T1000 (cell line): ENCODE results near the gene FLYWCH1.

ENCODE experiments used
- DNase-seq: peaks from one replicate; lab custom pipeline; 2025; ENCODE audit warnings: mixed read lengths; lab: John Stamatoyannopoulos, UW

The FLYWCH1 gene

DNA sequence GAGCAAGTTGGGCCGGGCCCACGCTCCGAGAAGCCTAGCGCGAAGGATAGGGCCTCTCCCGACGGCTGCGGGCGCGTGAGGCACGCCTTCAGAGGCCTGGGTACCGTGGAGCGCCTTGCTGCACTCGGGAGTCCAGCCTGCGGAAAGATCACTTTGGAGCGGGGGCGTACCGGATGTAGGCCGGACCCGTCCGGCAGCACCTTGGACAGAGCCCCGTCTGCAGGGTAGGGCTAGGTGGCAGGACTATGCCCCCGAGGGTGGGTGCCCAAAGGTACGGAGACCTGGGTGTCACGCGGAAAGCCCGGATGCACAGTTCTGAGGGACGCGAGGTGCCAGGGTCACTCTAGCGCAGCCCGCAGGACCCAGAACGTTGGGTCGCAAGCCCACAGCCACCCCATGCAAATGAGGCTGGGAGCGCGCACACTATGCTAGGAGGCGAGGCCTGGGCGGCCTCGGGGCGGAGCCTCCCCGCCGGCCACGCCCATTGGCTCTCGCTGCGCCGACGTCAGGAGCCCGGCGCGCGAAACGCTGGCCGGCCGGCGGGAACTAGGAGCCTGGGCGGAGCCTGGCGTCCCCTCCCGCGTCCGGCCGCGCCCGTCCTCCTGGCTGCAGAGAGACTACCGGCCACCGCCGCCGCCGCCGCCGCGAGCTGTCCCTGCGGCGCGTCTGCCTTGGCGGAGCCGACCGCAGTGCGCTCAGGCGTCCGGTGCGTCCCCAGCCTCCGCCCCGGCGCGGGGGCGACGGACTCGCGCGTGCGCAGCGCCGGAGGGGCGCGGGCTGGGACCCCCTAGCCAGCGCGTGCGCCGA is 57.2 kb downstream of the FLYWCH1 start, which contains the start of gene PAQR4:
Gene PAQR4 (plus strand): TSS at position 611 of the 807 bp plus-strand sequence. CDS start 327 bp downstream, outside the sequence.
- peak; percentile 84 for DNase-seq

DNA sequence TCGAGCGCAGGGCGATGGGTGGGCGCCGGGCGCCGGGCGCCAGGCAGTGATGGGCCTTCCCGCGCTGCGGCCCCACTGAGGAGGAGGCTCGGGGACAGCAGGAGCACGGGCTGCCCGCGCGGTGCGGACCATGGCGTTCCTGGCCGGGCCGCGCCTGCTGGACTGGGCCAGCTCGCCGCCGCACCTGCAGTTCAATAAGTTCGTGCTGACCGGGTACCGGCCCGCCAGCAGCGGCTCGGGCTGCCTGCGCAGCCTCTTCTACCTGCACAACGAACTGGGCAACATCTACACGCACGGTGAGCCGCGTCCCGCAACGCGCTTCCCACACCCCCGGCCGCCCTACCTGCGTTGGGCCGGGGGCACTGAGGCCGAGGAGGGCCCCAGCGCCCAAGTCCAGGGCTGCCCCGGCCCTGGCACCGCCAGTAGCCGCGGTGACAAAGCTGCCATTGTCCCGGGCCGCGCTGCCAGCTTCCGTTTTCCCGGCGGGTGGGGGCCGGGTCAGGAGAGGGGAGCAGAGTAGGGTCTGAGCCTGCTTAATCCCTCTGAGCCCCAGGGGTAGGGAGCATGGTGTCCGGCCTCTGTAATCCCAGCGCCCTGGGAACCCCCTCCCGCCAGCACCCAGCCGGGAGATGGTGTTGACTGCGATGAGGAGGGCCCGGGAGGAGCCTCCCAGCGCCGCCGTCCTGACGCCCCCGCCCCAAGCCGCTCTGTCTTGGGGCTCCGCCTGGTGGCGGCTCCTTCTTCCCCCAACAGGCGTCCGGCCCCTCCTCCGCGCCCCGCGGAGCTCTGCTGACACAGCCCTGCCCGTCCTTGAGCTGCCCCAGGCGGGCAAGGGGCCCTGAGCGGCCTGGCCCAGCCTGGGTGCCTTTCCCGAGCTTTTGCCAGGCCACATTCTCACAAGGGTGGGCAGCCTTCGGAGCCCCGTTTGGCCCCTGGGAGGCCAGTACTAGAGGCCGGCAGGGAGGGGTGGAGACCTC is 58.1 kb downstream of the FLYWCH1 start:
- peak; percentile 78 for DNase-seq

- no peak for DNase-seq
Measured at GRCh38 chr16:2970563-2970962, 58.8 kb downstream of the FLYWCH1 start.

DNA sequence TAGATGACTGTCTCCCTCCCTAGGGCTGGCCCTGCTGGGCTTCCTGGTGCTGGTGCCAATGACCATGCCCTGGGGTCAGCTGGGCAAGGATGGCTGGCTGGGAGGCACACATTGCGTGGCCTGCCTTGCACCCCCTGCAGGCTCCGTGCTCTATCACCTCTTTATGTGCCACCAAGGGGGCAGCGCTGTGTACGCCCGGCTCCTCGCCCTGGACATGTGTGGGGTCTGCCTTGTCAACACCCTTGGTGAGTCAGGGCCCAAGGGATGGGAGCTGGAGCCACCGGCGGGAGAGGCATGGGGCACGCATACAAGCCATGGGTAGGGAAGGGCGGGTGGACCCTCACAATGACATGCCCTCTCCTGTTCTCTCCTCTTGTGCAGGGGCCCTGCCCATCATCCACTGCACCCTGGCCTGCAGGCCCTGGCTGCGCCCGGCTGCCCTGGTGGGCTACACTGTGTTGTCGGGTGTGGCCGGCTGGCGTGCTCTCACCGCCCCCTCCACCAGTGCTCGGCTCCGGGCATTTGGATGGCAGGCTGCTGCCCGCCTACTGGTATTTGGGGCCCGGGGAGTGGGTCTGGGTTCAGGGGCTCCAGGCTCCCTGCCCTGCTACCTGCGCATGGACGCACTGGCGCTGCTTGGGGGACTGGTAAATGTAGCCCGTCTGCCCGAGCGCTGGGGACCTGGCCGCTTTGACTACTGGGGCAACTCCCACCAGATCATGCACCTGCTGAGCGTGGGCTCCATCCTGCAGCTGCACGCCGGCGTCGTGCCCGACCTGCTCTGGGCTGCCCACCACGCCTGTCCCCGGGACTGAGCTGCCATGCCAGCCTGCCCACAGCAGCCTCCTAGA is 59.6 kb downstream of the FLYWCH1 start:
- no peak for DNase-seq

DNA sequence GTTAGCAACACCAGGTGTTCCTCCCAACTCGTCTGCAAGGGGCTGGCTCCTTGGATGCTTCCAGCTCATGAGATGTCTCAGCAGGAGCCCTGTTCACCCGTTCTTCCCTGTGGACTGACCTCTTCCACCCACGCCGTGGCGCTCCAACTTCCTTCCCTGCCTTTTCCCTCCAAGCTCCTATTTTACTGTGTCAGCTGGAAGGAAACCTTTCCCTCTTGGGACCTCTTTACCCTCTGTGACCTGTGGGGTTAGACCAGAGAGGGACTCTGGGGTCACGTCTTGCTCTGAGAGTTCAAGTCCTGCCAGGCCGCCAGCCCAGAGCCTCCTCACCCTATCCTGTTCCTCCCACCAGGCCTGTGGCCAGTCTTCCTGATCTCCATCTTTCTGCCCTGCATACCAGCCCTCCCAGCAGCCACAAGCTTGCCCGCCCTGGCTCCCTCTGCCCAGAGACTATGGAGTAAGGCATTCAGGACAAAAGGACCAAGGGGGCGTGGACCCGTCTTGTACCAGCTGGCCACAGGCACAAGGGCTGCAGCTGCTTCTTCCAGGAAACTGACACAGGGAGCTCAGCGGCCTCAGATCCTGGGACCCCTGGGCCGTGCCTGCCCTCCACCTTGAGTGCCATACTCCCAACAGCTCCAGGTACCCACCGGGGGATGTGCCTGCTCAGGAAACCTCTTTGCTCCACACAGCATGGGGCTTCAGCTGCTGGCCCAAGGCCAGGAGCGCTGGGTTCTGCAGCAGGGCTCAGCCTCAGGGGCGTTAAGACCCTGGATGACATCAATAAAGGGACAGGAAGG is 60.5 kb downstream of the FLYWCH1 start:
- DNase-seq, result no peak

DNA sequence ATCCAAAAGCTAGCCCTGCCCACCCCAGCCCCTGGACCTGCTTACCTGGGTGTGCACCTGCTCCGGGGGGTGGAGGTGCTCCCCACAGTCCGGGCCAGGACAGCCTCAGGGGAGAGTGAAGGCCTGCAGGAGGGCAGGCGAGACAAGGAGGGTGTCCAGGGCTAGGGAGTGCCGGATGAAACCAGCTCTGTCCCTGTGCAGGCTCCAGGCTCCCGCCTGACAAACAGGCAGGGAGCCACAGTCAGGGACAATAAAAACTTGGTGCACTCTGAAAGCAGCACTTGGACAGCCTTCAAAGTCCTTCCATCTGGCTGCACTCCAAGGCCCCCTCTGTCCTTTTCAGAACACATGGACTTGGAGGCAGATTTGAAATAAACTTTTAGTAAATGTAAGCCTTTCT is 61.4 kb downstream of the FLYWCH1 start:
- no peak for DNase-seq

DNA sequence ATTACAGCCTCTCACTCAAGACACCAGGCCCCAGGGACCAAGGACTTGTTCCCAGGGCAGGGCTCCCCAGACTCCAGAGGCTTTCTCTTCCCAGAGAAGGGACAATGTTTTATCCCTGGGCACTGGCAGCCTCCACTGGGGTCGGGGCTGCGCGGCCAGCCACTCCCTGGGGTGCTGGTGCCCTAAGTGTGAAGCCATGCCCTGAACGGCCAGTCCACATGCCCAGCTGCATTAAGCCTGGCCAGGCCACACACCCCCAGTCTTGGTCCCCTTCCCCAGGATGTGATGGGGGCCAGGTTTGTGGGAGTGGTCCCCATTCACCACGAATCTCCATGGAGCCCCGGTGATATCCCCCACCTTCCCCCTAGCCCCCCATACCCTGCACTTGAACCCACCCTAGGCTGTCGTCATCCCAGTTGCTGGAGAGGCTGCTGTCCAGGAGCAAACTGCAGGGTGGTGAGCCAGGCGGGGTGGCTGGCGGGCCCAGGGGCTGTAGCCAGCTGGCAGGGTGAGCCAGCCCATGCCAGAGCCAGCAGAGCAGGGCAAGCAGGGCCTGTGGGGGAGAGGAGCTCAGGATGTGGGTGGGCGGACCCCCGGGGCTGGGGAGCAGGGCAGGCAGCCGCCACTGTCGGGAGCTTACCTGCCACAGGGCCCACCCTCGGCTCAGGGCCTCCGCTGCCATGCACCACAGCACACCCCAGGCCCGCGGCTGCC is 62.0 kb downstream of the FLYWCH1 start:
- DNase-seq, result no peak

- no peak for DNase-seq
Measured at GRCh38 chr16:2974319-2975056, 62.8 kb downstream of the FLYWCH1 start.

DNA sequence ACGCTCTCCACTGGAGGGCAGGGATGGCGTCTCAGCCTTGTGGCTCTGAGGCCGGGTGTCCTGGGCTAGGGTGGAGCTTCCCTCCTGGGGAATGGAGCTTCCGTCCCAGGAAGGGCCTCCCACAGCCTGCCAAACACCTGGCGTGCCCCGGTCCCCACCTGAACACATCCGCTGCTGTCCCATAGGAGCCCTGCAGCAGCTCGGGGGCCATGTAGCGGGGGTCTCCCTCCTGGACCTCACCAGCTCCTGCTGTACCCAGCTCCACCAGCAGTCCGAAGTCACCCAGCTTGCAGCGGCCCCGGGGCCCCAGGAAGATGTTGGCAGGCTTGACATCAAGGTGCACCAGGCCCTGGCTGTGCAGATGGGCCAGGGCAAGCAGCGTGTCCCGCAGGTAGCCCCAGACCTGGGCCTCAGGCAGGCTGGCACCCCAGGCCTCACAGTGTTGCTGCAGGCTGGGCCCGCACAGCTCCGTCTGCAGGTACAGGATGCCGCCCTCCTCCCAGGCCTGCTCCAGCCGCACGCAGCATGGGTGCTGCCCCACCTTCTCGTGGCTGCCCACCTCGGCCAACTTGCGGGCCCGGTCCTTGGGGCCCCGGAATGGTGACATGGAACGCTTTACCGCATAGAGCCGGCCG is 63.5 kb downstream of the FLYWCH1 start:
- no peak for DNase-seq

GRCh38 chr16:2976201-2976600 is 64.5 kb downstream of the FLYWCH1 start:
- no peak for DNase-seq

DNA sequence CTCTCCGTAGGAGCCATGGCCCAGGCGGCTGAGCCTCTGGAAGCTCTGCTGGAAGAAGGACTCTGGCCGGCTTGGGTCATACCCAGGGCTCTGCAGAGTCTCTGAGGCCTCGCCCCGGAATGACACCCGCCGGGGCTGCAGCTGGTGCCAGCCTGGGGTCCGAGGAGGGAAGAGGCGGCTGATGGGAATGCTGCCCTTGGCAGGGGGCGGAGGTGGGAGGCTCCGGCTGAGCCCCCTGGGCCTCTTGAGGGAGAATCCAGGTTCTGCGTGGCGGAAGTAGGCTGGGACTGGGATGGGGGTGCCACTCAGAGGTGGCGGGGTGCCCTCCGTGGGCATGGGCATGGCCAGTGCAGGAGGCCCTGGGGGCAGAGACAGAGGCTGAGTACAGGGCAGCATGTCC is 64.9 kb downstream of the FLYWCH1 start:
- no peak for DNase-seq

DNA sequence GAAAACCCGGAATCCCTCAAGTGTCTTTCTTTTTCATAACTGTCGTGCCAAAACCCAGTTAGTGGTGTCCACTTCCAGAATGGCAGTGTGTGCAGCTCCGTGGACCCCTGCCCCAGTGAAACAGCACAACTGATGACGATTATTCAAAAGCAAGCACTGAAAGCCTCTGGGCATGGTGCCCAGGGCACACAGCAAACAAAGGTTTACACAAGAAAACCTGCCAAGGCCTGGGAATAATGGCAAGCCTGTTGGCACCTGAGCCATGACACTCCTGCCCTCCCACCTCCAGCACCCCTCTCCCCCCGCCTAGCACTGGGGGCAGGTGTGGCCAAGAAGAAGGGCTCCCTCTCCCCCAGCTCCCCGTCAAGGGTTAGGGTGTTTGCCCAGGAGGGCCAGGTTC is 65.7 kb downstream of the FLYWCH1 start:
- no peak for DNase-seq

GRCh38 chr16:2979669-2980226 is 68.0 kb downstream of the FLYWCH1 start:
- DNase-seq, result no peak

DNA sequence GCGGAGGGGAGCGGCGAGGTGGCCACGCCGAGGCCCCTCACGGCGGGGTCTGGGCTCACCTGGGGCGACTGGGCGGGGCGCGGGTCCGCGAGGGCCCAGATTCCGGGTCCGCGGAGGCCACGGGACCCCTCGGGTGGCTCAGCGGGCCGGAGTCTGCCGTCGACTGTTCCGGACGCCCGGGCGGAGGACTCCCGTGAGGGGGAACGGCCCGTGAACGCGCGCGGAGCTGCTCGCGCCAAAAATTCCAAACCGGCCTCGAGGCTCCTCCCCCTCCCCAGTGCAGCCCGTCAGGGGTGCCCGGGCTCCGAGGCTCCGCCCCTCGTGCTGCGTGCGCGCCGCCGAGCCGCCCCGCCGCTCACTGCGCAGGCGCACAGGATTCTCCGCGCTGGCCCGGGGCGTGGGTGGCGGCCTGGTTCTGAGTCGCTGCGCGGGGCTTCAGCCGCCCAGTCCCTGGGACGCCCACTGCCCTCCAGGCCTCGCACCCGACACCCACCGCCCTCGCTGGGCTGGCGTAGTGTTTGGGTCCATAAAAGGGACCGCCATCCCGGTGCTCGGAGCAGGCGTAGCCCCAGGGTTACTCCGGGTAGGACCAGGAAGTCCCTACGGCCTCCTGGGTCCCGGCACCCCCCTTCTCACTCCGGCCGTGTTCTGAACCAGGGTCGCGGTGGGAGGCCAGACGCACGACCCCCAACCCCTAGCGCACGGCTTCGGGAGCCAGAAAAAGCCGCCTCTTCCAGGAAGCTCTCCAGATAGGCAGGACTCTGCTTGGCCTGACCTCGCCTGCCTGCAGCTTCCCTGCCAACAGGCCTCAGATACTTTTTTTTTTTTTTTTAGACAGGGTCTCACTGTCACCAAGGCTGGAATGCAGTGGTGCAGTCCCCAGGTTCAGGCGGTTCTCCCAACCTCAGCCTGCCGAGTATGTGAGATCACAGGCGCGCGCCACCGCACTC is 68.8 kb downstream of the FLYWCH1 start, which contains the start of gene PKMYT1:
Gene PKMYT1 (minus strand): TSS at position 220 of the 950 bp plus-strand sequence. CDS start 789 bp downstream, outside the sequence.
- DNase-seq, result peak; percentile 90

- DNase-seq, result no peak
Measured at GRCh38 chr16:2981177-2981898, 69.6 kb downstream of the FLYWCH1 start.

DNA sequence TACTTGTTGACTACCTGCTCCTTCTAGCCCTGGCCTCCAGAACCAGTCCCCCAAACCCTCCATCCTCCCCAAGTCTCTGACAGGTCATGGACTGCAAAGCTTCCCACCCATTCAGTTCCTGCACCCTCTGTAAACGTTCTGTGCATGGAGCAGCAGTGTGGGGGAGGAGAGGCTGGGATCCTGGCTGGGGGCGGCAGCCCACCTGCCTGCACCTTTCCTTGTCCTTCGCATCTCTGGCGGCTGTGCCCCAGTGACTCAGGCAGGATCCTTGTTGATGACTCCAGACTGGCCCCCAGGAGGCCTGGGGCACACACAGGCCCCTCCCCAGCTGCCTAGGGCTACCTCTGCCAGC is 70.1 kb downstream of the FLYWCH1 start:
- no peak for DNase-seq

- no peak for DNase-seq
Measured at GRCh38 chr16:2982402-2982801, 70.7 kb downstream of the FLYWCH1 start.
